ENCODE measurements around the gene OR6X1. TPM values are rescaled to one million over a fixed set of nuclear protein-coding genes. Genes with fewer than 3 reads are reported as not detected.
A peak's percentile ranks its signal among the peaks of the same experiment; 100 is the strongest.

OR6X1 gene
- total RNA-seq, 1 experiment from 2014 or later, result not detected

DNA sequence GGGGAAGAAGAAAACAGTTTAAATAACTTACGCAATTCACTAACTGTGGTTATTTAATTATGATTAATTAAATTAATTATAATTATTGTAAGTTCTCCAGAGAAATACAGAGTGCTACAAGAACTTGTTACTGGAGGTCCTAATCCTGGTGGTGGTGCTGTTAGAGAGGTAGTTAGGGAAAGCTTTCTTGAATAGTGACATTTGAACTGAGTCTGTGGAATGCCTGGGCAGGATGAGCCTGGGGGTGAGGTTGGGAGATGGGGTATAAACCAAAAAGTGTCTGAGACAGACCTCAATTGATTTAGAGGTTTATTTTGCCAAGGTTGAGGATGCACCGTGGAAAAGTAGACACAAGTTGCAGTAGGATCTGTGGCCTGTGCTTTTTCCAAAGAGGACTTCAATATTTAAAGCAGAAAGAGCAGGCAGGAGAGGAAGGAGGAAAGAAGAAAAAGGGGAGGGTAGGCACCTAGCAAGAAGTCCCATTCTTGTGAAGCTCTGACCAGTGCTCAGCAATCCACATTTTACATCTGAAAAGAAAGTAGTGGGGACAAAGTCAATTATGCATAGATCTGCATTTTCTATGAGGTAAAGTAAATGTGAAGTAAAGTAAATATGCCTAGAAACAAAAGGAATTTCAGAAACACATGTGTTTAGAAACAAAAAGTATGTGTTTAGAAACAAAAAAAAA, 8.4 kb downstream of the OR6X1 start:
- Mint-ChIP-seq H3K36me3 (ENCODE audit: insufficient read depth, unreplicated experiment) (peaks cover 14% of the 10 kb centered on the region), H3K27me3 (ENCODE audit: unreplicated experiment) (peaks cover 33% of the 10 kb centered on the region), H3K4me1 (ENCODE audit: low read depth, unreplicated experiment) (no peaks in the 10 kb centered on the region), H3K9me3 (ENCODE audit: low read depth, unreplicated experiment) (peaks cover 2% of the 10 kb centered on the region), H3K4me3 (ENCODE audit: low read depth, unreplicated experiment) (no peak overlapping the region), H3K27ac (ENCODE audit: unreplicated experiment) (no peak overlapping the region)
- no TSS peak for BruUV-seq (replicated peaks)
- intact Hi-C loops (cut with micrococcal nuclease; ENCODE audit: unreplicated experiment), result no loop called here
- TF ChIP-seq, protein P1, sequence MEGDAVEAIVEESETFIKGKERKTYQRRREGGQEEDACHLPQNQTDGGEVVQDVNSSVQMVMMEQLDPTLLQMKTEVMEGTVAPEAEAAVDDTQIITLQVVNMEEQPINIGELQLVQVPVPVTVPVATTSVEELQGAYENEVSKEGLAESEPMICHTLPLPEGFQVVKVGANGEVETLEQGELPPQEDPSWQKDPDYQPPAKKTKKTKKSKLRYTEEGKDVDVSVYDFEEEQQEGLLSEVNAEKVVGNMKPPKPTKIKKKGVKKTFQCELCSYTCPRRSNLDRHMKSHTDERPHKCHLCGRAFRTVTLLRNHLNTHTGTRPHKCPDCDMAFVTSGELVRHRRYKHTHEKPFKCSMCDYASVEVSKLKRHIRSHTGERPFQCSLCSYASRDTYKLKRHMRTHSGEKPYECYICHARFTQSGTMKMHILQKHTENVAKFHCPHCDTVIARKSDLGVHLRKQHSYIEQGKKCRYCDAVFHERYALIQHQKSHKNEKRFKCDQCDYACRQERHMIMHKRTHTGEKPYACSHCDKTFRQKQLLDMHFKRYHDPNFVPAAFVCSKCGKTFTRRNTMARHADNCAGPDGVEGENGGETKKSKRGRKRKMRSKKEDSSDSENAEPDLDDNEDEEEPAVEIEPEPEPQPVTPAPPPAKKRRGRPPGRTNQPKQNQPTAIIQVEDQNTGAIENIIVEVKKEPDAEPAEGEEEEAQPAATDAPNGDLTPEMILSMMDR (IDR thresholded peaks at IDR 0.05; ENCODE audit: unreplicated experiment), result no peak
- CTCF ChIA-PET, result no interaction called here
- no peak for DNase-seq

DNA sequence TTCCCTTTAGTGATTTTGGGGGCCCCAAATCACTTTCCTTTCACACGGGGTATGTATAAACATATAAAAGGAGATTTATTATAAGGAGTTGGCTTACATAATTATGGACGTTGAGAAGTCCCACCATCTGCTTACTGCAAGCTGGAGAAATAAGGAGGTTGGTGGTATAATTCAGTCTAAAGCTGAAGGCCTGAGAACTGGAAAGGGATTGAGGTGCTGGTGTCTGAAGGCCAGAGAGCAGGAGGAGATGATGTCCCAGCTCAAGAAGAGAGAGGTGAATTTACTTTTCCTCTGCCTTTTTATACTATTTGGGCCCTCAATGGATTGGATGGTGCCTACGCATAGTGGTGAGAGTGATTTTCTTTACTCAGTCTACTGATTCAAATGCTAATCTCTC, 11.6 kb downstream of the OR6X1 start:
- TF ChIP-seq, protein P1 (IDR thresholded peaks at IDR 0.05; ENCODE audit: unreplicated experiment), result no peak
- H3K27me3 Mint-ChIP-seq (ENCODE audit: unreplicated experiment), result peaks cover 22% of the 10 kb centered on the region
- H3K4me3 Mint-ChIP-seq (ENCODE audit: low read depth, unreplicated experiment), result no peak overlapping the region
- H3K4me1 Mint-ChIP-seq (ENCODE audit: low read depth, unreplicated experiment), result no peaks in the 10 kb centered on the region
- H3K36me3 Mint-ChIP-seq (ENCODE audit: insufficient read depth, unreplicated experiment), result peaks cover 22% of the 10 kb centered on the region
- no TSS peak for BruUV-seq (replicated peaks)
- DNase-seq, result no peak
- H3K9me3 Mint-ChIP-seq (ENCODE audit: low read depth, unreplicated experiment), result peaks cover 2% of the 10 kb centered on the region
- CTCF ChIA-PET, result interaction anchor here (0.7 kb wide), 2 partner anchors 391 to 866 kb away, joined by 3 to 4 read pairs; no protein-coding TSS in a partner anchor
- intact Hi-C loops (cut with micrococcal nuclease; ENCODE audit: unreplicated experiment), result no loop called here
- H3K27ac Mint-ChIP-seq (ENCODE audit: unreplicated experiment), result no peak overlapping the region

- peaks cover 28% of the 10 kb centered on the region for H3K36me3 Mint-ChIP-seq (ENCODE audit: insufficient read depth, unreplicated experiment)
- H3K9me3 Mint-ChIP-seq (ENCODE audit: low read depth, unreplicated experiment), result peaks cover 2% of the 10 kb centered on the region
- intact Hi-C loops (cut with micrococcal nuclease; ENCODE audit: unreplicated experiment), result no loop called here
- H3K27me3 Mint-ChIP-seq (ENCODE audit: unreplicated experiment), result peaks cover 22% of the 10 kb centered on the region
- no TSS peak for BruUV-seq (replicated peaks)
- H3K4me3 Mint-ChIP-seq (ENCODE audit: low read depth, unreplicated experiment), result peak overlapping the region; percentile 80
- CTCF ChIA-PET, result no interaction called here
- peak overlapping the region; percentile 75 for H3K27ac Mint-ChIP-seq (ENCODE audit: unreplicated experiment)
- no peak for DNase-seq
- TF ChIP-seq, protein P1 (IDR thresholded peaks at IDR 0.05; ENCODE audit: unreplicated experiment), result no peak
- no peaks in the 10 kb centered on the region for H3K4me1 Mint-ChIP-seq (ENCODE audit: low read depth, unreplicated experiment)
Measured at GRCh38 chr11:123742031-123742723, 12.1 kb downstream of the OR6X1 start.

- TF ChIP-seq, protein P1 (IDR thresholded peaks at IDR 0.05; ENCODE audit: unreplicated experiment), result no peak
- intact Hi-C loops (cut with micrococcal nuclease; ENCODE audit: unreplicated experiment), result no loop called here
- CTCF ChIA-PET, result no interaction called here
- H3K36me3 Mint-ChIP-seq (ENCODE audit: insufficient read depth, unreplicated experiment), result peaks cover 30% of the 10 kb centered on the region
- H3K27me3 Mint-ChIP-seq (ENCODE audit: unreplicated experiment), result peaks cover 22% of the 10 kb centered on the region
- peak; percentile 83 for DNase-seq
- no TSS peak for BruUV-seq (replicated peaks)
- no peaks in the 10 kb centered on the region for H3K4me1 Mint-ChIP-seq (ENCODE audit: low read depth, unreplicated experiment)
- peaks cover 3% of the 10 kb centered on the region for H3K9me3 Mint-ChIP-seq (ENCODE audit: low read depth, unreplicated experiment)
- H3K27ac Mint-ChIP-seq (ENCODE audit: unreplicated experiment), result peak within 1 kb of the TSS; percentile 75
- H3K4me3 Mint-ChIP-seq (ENCODE audit: low read depth, unreplicated experiment), result peak within 1 kb of the TSS; percentile 80
Measured at GRCh38 chr11:123741159-123742030, 12.9 kb downstream of the OR6X1 start, which contains the start of gene ZNF202. TSS of gene ZNF202 (minus strand) at chr11:123741660. CDS start at chr11:123730888, 10,772 bp downstream.

Measured in Calu3 (cell line).